ENCODE data around the gene MICAL3.

Gene MICAL3

GRCh38 chr22:17739196-17739975 lies 285.0 kb downstream of the MICAL3 start:
- no peak overlapping the region for H3K4me3 ChIP-seq
- H3K27ac ChIP-seq: no peak overlapping the region

DNA sequence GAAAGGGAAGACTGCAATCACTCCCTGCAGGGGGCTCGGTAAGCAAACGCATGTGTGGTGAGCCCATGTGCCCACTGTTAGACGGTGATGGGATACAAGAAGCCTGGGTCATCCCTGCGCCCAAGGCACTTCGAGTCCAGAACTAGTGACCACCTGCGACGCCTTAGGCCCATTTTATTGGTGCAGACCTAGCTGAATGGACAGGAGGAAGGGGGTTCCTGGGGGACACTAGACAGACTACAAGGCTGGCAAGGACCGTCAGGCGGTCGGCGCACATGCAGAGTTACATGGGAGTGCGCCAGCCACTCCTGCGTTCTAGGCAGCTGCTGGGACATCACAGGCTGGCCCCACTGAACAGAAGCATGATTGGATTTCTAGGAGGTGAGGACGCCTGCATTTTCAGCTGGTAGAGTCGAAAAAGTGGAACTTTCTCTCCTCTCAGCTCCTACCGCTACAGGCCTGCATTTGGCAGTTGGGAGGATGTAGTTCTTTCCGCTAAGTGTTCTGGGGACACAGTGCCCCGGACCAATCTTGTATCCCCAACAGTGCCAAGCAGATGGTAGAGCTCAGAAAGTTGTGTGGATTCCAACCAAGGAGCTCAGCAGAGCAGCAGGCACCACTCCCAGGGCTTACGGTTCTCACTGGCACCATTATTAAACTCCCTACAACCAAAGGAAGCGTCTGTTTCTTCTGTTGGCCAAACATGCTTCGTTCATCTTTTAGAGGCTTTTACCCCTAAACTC lies 285.8 kb downstream of the MICAL3 start:
- no peak overlapping the region for H3K4me3 ChIP-seq

More for the DNA sequence above, 285.8 kb downstream of the MICAL3 start:
- no peak overlapping the region for H3K27ac ChIP-seq
